BE2C (cell line): ENCODE measurements around the gene MT1G.

Experiments
- DNase-seq: peaks from one replicate; pipeline ENCODE4 v3.0.0-alpha.2; 2020
- H3K27me3 ChIP-seq: fragments of 250-450 bp; sonication (Bioruptor Pico); 2 replicates; pipeline ENCODE4 v1.5.1; 2020; ENCODE audit warnings: mild to moderate bottlenecking
- H3K36me3 ChIP-seq: fragments of 250-450 bp; sonication (Bioruptor Pico); 2 replicates; pipeline ENCODE4 v1.5.1; 2020; ENCODE audit warnings: mild to moderate bottlenecking
- H3K4me1 ChIP-seq: fragments of 250-450 bp; sonication (Bioruptor Pico); 2 replicates; pipeline ENCODE4 v1.5.1; 2020
- H3K4me3 ChIP-seq: 2 replicates; pipeline ENCODE4 v1.5.1; 2011; ENCODE audit warnings: low read depth, low read length
- H3K9me3 ChIP-seq: fragments of 250-450 bp; sonication (Bioruptor Pico); 2 replicates; pipeline ENCODE4 v1.5.1; 2020
- TF ChIP-seq, protein P1 (sequence below): IDR thresholded peaks from 2 replicates; pipeline ENCODE4 v1.5.1; 2012; ENCODE audit warnings: mild to moderate bottlenecking, low read depth, low read length

The MT1G gene

DNA sequence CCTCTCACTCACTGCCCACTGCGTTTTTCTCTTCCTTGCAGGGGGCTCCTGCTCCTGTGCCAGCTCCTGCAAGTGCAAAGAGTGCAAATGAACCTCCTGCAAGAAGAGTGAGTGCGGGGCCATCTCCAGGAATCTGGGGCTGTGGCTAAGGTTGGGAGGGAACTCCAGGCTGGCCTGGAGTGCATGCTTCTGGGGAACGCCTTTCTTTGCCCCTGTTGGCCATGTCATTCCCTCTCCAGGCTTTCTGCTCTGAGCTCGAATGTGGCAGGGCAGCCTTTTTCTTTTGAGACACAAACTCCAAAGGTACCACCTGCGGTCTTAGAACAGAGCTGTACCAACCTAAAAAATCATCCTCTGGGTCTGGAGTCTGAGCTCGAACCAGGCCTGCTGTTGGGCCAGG lies 49.7 kb downstream of the MT1G start:
- TF ChIP-seq, protein P1, sequence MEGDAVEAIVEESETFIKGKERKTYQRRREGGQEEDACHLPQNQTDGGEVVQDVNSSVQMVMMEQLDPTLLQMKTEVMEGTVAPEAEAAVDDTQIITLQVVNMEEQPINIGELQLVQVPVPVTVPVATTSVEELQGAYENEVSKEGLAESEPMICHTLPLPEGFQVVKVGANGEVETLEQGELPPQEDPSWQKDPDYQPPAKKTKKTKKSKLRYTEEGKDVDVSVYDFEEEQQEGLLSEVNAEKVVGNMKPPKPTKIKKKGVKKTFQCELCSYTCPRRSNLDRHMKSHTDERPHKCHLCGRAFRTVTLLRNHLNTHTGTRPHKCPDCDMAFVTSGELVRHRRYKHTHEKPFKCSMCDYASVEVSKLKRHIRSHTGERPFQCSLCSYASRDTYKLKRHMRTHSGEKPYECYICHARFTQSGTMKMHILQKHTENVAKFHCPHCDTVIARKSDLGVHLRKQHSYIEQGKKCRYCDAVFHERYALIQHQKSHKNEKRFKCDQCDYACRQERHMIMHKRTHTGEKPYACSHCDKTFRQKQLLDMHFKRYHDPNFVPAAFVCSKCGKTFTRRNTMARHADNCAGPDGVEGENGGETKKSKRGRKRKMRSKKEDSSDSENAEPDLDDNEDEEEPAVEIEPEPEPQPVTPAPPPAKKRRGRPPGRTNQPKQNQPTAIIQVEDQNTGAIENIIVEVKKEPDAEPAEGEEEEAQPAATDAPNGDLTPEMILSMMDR, result no peak
- H3K4me1 ChIP-seq, result no peaks in the 10 kb centered on the region
- H3K4me3 ChIP-seq, result no peak overlapping the region
- no peaks in the 10 kb centered on the region for H3K27me3 ChIP-seq
- no peaks in the 10 kb centered on the region for H3K36me3 ChIP-seq
- DNase-seq, result no peak
- H3K9me3 ChIP-seq, result no peaks in the 10 kb centered on the region

DNA sequence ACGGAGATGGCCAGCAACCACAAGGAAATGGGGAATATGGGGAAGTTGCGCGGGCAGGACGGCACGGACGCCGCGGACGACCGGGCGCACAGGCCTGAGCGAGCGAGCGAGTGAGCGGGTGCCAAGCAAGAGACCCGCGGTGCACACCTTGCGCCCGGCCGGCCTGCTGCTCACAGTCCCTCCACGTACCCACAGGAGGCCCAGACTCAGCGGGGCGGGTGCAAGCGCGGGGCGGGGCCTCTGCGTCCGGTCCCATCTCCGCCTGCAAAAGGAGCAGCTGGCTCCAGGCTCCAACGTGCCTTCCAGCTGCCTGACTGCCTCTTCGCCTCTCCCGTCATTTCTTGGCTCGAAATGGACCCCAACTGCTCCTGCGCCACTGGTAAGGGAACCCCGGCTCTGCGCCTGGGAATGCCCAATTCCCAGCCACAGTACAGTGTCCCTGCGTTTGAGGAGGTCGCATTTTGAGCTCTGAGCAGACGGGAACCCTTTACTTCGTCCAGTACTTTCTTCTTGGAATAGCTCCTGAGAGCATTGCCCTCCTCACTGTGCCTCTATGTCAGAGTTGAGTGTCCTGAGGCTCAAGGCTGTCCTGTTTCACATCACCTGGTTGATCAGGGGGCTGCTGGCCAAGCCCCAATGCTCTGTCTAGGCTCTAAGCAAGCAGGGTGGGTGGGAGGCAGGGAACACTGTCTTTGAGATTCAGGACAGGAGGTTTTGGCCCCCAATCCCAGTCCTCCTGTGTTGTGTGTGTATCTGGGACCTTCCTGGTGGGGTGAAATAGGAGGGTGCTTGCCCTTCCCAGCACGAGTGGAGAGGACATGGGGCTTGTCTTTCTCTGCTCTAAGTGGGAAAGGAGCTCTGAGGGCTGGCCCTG lies 50.4 kb downstream of the MT1G start:
- no peak for DNase-seq
- Histone ChIP-seq H3K9me3 (no peaks in the 10 kb centered on the region), H3K4me1 (no peaks in the 10 kb centered on the region), H3K4me3 (no peak overlapping the region), H3K27me3 (no peaks in the 10 kb centered on the region), H3K36me3 (no peaks in the 10 kb centered on the region)
- TF ChIP-seq, protein P1, result no peak
